Ishikawa (cell line): Measurements from ENCODE around the gene GANC.

Source experiments
- CEBPB ChIP-seq: IDR thresholded peaks from 2 replicates; pipeline ENCODE4 v1.6.1; 2012
- CREB1 ChIP-seq: IDR thresholded peaks from 2 replicates; pipeline ENCODE4 v1.6.1; 2012; ENCODE audit warnings: low read depth
- EGR1 ChIP-seq: IDR thresholded peaks from 2 replicates; pipeline ENCODE4 v1.6.1; 2012
- EP300 ChIP-seq: IDR thresholded peaks from 2 replicates; pipeline ENCODE4 v1.6.1; 2012; ENCODE audit warnings: borderline replicate concordance
- FOXM1 ChIP-seq: IDR thresholded peaks from 2 replicates; pipeline ENCODE4 v1.6.1; 2012; ENCODE audit warnings: low read depth, borderline replicate concordance
- NFIC ChIP-seq: IDR thresholded peaks from 2 replicates; pipeline ENCODE4 v1.6.1; 2012
- RAD21 ChIP-seq: IDR thresholded peaks from 2 replicates; pipeline ENCODE4 v1.6.1; 2012; ENCODE audit warnings: low read depth
- TAF1 ChIP-seq: IDR thresholded peaks from 2 replicates; pipeline ENCODE4 v1.6.1; 2012; ENCODE audit warnings: low read depth, mild to moderate bottlenecking
- TCF12 ChIP-seq: IDR thresholded peaks from 2 replicates; pipeline ENCODE4 v1.6.1; 2012; ENCODE audit warnings: low read depth
- TEAD4 ChIP-seq: IDR thresholded peaks from 2 replicates; pipeline ENCODE4 v1.6.1; 2012
- YY1 ChIP-seq: IDR thresholded peaks from 2 replicates; pipeline ENCODE4 v1.6.1; 2012; ENCODE audit warnings: low read depth
- ZBTB7A ChIP-seq: IDR thresholded peaks from 2 replicates; pipeline ENCODE4 v1.6.1; 2012; ENCODE audit warnings: low read depth
- TF ChIP-seq, protein P1 (sequence below): IDR thresholded peaks from 2 replicates; pipeline ENCODE4 v1.6.1; 2012
- TF ChIP-seq, protein P2 (sequence below): IDR thresholded peaks from 2 replicates; pipeline ENCODE4 v1.6.1; 2012
- TF ChIP-seq, protein P3 (sequence below): IDR thresholded peaks from 2 replicates; pipeline ENCODE4 v1.6.1; 2012; ENCODE audit warnings: low read depth, mild to moderate bottlenecking

The GANC gene

DNA sequence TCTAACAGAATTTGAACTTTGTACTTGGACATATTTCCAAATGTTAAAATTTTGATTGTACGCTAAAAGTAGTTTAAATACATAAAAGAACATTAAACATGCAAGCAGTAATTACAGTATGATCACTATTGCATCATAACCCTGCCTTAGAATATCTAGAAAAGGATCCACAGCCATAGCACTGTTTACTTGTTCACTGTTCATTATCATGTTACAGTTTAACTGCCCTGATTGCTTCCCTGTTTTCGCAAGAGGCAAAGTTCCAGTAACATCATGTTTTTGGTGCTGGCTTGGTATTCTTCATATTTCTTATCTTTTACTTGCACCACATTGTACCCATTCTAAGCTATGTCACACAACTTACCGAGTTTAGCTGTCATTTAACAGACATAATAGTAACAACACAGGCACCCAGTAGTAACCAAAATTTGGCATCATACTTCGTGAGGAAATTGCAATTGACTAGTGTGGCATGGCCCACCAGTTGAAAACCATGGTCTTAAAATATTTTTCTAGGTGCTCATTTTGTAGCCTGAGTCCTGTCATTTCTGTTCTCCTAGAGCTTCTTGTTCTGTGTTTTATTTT is 13.5 kb downstream of the GANC start:
- TF ChIP-seq, protein P1, sequence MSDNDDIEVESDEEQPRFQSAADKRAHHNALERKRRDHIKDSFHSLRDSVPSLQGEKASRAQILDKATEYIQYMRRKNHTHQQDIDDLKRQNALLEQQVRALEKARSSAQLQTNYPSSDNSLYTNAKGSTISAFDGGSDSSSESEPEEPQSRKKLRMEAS = no peak
- no peak for TF ChIP-seq TCF12
- no peak for TF ChIP-seq RAD21
- no peak for TF ChIP-seq EP300
- TF ChIP-seq CREB1 = no peak
- TF ChIP-seq, protein P2, sequence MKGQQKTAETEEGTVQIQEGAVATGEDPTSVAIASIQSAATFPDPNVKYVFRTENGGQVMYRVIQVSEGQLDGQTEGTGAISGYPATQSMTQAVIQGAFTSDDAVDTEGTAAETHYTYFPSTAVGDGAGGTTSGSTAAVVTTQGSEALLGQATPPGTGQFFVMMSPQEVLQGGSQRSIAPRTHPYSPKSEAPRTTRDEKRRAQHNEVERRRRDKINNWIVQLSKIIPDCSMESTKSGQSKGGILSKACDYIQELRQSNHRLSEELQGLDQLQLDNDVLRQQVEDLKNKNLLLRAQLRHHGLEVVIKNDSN = no peak
- no peak for TF ChIP-seq EGR1
- no peak for TF ChIP-seq FOXM1
- TF ChIP-seq TAF1 = no peak
- TF ChIP-seq CEBPB = no peak
- TF ChIP-seq ZBTB7A = no peak
- TF ChIP-seq, protein P3, sequence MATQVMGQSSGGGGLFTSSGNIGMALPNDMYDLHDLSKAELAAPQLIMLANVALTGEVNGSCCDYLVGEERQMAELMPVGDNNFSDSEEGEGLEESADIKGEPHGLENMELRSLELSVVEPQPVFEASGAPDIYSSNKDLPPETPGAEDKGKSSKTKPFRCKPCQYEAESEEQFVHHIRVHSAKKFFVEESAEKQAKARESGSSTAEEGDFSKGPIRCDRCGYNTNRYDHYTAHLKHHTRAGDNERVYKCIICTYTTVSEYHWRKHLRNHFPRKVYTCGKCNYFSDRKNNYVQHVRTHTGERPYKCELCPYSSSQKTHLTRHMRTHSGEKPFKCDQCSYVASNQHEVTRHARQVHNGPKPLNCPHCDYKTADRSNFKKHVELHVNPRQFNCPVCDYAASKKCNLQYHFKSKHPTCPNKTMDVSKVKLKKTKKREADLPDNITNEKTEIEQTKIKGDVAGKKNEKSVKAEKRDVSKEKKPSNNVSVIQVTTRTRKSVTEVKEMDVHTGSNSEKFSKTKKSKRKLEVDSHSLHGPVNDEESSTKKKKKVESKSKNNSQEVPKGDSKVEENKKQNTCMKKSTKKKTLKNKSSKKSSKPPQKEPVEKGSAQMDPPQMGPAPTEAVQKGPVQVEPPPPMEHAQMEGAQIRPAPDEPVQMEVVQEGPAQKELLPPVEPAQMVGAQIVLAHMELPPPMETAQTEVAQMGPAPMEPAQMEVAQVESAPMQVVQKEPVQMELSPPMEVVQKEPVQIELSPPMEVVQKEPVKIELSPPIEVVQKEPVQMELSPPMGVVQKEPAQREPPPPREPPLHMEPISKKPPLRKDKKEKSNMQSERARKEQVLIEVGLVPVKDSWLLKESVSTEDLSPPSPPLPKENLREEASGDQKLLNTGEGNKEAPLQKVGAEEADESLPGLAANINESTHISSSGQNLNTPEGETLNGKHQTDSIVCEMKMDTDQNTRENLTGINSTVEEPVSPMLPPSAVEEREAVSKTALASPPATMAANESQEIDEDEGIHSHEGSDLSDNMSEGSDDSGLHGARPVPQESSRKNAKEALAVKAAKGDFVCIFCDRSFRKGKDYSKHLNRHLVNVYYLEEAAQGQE = no peak
- TF ChIP-seq TEAD4 = no peak
- TF ChIP-seq YY1 = no peak

DNA sequence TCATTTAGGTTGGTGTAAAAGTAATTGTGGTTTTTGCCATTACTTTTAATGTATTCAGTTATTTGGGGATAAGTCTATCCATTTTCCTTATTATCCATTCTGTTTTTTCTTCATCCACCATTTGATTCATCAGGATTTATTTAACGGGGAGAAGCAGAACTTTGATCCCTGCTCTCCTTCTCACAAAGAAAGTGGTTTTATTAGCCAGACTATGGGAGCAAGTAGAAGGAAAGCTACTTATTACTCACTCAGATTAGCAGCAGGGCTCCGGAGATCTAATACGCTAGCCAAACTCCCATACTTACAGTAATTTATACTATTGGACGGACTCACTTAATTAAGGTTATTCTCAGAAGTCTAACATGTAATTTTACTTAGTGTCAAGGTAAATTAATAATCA is 14.9 kb downstream of the GANC start:
- TF ChIP-seq TAF1 (no peak), EP300 (no peak), EGR1 (no peak), NFIC (no peak)
- TF ChIP-seq, protein P2 = no peak

DNA sequence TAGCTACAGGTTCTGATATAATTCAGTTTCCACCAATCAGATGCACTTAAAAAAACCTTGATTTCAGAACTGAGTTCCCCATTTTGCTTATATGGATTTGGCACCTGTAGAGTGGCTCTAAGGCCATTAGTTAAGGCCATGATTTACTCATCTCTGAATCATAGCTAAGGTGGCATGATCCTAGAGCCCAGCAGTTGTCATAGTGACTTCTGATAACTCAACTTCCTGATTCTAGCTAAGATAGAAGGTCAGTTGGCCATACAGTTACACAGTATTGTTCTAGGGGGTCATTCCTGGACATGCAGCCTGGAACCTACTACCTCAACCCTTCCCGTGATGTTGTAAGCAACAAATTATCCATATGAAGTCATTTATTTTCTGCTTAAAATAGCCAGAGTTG is 16.2 kb downstream of the GANC start:
- TF ChIP-seq ZBTB7A (no peak), EP300 (no peak), NFIC (no peak), EGR1 (no peak), CREB1 (no peak), RAD21 (no peak), TCF12 (no peak), YY1 (no peak), FOXM1 (no peak), TEAD4 (no peak)
- TF ChIP-seq, protein P2 = no peak
- TF ChIP-seq, protein P1 = no peak

DNA sequence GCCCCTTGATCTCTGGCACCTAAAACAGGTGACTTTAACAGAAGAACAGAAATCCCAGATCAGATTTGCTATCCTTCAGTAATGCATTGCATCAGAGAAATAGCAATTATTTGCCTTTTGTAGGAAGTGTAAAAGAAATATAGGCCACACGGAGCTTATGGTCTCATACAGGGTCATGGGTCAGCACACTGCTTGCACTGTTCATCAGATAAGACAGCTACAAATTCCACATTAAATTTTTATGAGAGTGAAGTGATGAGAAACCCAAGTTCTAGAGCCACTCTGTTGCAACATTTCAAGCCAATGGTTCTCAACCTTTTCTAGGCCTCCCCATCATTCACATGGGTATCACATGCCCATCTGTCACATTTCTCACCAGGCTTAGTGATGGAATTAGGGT is 33.7 kb downstream of the GANC start:
- TF ChIP-seq TEAD4 (no peak), TCF12 (no peak), TAF1 (no peak), FOXM1 (no peak), CREB1 (no peak), RAD21 (no peak), CEBPB (no peak), EP300 (no peak), YY1 (no peak), EGR1 (no peak), NFIC (no peak), ZBTB7A (no peak)
- TF ChIP-seq, protein P3 = no peak
- TF ChIP-seq, protein P2 = no peak
- TF ChIP-seq, protein P1 = no peak

DNA sequence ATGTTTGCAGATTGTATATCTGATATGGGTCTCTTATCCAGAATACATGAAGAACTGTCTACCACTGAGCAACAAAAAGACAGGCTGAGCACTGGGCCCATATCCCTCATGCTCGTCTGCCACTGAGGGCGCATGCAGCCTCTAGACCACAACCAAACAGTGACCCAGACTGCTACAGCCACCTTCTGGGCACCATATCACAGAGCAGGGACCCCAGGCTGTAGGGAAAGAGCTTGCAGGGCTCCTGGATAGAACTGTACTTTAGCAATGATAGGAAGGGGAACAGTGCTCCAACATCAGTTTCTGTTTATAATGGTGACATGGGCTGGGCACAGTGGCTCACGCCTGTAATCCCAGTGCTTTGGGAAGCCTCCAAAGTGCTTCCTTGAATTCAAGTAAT is 40.5 kb downstream of the GANC start:
- TF ChIP-seq YY1 (no peak), NFIC (no peak)
